ENCODE data around the gene FHOD3. TPM values are rescaled to one million over a fixed set of nuclear protein-coding genes. Genes with fewer than 3 reads are reported as not detected.

The FHOD3 gene
- total RNA-seq, 1 donor from 2014 or later: 16.3 TPM

DNA sequence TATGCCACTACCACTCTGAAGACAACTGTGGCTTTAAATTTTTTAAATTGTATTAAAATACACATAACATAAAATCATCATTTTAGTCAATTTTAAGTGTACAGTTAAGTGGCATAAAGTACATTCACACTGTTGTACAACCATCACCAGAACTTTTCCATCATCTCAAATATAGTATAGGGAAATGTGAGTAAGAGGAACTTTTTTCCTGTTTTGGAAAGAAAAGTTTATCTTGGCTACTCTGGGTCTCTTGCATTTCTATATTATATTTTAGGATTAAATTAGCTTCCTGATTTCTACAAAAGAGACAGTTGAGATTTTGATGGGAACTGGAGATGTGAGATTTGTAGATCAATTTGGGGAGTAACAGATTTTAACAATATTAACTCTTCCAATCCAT lies 528.0 kb downstream of the FHOD3 start:
- Mint-ChIP-seq H3K4me3 (no peak overlapping the region), H3K27me3 (ENCODE audit: low read depth) (no peaks in the 10 kb centered on the region), H3K9me3 (peaks cover 4% of the 10 kb centered on the region), H3K27ac (no peak overlapping the region), H3K4me1 (peaks cover 19% of the 10 kb centered on the region), H3K36me3 (peaks cover 27% of the 10 kb centered on the region)
- TF ChIP-seq, protein P1, sequence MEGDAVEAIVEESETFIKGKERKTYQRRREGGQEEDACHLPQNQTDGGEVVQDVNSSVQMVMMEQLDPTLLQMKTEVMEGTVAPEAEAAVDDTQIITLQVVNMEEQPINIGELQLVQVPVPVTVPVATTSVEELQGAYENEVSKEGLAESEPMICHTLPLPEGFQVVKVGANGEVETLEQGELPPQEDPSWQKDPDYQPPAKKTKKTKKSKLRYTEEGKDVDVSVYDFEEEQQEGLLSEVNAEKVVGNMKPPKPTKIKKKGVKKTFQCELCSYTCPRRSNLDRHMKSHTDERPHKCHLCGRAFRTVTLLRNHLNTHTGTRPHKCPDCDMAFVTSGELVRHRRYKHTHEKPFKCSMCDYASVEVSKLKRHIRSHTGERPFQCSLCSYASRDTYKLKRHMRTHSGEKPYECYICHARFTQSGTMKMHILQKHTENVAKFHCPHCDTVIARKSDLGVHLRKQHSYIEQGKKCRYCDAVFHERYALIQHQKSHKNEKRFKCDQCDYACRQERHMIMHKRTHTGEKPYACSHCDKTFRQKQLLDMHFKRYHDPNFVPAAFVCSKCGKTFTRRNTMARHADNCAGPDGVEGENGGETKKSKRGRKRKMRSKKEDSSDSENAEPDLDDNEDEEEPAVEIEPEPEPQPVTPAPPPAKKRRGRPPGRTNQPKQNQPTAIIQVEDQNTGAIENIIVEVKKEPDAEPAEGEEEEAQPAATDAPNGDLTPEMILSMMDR (IDR thresholded peaks at IDR 0.05; ENCODE audit: unreplicated experiment): no peak
- DNase-seq (ENCODE audit: low spot score in 2 of 2, unreplicated experiment in 2 of 2): no peak

DNA sequence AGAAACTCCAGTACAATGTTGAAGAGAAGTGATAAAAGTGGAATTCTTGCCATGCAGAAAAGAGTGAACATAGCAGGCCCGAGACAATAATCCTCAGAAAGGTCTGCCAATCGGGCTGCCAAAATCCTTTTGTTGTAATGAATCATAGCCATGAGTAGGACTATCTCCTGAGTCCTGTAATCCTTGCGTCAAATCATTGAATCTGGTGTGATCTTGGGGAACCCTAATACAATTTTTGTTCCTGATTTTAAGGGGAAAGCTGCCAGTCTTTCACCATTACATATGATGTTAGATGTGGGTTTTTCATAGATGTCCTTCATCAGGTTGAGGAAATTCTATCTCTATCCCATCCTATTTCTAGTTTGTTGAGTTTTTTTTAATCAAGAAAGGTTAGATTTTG lies 529.0 kb downstream of the FHOD3 start:
- no peak overlapping the region for H3K4me3 Mint-ChIP-seq
- peaks cover 25% of the 10 kb centered on the region for H3K36me3 Mint-ChIP-seq

DNA sequence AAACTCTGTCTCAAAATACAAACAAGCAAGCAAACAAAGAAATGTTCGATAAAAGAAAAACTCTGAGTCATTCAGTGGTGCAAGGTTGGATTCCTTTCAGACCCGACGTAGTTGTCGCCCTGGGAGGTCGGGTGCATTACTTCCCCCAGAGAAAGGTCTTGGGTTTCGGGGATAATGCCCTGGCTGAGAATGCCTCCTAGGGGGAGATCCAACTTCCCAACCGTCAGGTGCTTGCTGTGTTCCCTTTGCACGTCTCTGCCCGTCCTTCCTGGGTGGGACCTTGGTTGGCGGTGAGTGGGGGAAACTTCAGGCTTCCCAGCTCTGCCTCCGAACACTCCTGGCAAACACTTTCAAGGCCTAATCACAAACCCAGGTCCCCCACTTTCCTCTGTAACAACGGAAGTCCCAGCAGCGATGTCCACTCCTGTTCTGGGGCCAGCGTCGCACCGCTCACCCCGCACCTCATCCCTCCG lies 530.7 kb downstream of the FHOD3 start:
- H3K27me3 Mint-ChIP-seq (ENCODE audit: low read depth): no peaks in the 10 kb centered on the region
- H3K27ac Mint-ChIP-seq: peak overlapping the region; percentile 96

More for the DNA sequence above, 529.0 kb downstream of the FHOD3 start:
- no peak for DNase-seq (ENCODE audit: low spot score in 2 of 2, unreplicated experiment in 2 of 2)
- Mint-ChIP-seq H3K4me1 (peaks cover 25% of the 10 kb centered on the region), H3K27me3 (ENCODE audit: low read depth) (no peaks in the 10 kb centered on the region), H3K27ac (no peak overlapping the region), H3K9me3 (peaks cover 4% of the 10 kb centered on the region)
- TF ChIP-seq, protein P1 (IDR thresholded peaks at IDR 0.05; ENCODE audit: unreplicated experiment): no peak

DNA sequence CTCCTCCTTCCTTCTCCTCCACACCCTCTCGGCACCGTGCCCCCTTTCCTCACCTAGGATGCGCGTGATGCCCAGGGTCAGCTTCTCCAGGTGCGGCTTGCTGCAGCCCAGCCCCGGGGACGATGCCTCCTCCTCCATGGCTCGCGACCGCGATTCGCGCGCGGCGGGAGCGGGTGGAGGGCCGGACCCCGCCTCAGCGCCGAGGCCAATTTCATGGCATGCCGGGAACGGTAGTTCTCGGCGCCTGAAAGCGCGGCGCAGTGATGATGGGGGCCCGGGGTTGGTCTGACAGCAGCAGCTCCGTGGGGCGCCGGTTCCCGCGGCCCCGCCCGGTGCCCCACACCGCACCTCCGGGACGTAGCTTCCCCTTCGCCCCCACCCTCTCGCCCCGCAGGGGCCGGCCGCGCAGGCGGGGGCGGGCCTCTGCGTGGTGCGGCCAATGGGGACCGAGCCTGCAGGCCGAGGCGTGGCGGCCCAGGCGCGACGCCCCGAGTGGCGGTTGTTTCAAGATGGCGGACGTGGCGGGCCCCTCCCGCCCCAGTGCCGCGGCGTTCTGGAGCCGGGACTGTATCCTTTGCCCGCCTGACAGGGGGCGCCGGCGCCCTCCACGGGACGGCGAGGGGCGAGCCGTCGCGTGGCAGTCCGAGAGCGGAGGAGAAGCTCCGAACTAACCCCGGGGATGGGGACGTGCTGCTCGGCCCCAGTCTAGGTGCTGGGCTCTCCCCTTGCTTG lies 531.3 kb downstream of the FHOD3 start, which contains the start of the genes KIAA1328 and TPGS2:
Gene KIAA1328 (plus strand): TSS at position 498 of the 732 bp plus-strand sequence. CDS start 12 bp downstream, at position 510.
Gene TPGS2 (minus strand): TSS at position 373 of the 732 bp plus-strand sequence. CDS start 235 bp downstream, at position 138.
- peak; percentile 62 to 82 for DNase-seq (ENCODE audit: low spot score in 2 of 2, unreplicated experiment in 2 of 2)
- H3K4me1 Mint-ChIP-seq: peaks cover 26% of the 10 kb centered on the region
- TF ChIP-seq, protein P1 (IDR thresholded peaks at IDR 0.05; ENCODE audit: unreplicated experiment): no peak
- H3K36me3 Mint-ChIP-seq: peaks cover 16% of the 10 kb centered on the region
- H3K27ac Mint-ChIP-seq: peak within 1 kb of the TSS; percentile 96
- peaks cover 4% of the 10 kb centered on the region for H3K9me3 Mint-ChIP-seq
- H3K4me3 Mint-ChIP-seq: peak within 1 kb of the TSS; percentile 97
- H3K27me3 Mint-ChIP-seq (ENCODE audit: low read depth): no peaks in the 10 kb centered on the region

More for the DNA sequence above, 530.7 kb downstream of the FHOD3 start:
- Mint-ChIP-seq H3K4me3 (peak overlapping the region; percentile 97), H3K4me1 (peaks cover 26% of the 10 kb centered on the region), H3K36me3 (peaks cover 19% of the 10 kb centered on the region), H3K9me3 (peaks cover 4% of the 10 kb centered on the region)
- TF ChIP-seq, protein P1 (IDR thresholded peaks at IDR 0.05; ENCODE audit: unreplicated experiment): no peak
- DNase-seq (ENCODE audit: low spot score in 2 of 2, unreplicated experiment in 2 of 2): no peak

Other genes starting within 250 kb of the FHOD3 start
- 66.0 to 68.2 TPM (median 67.0 TPM) in 3 replicates for gene RPRD1A, start 230.2 kb upstream of the FHOD3 start, total RNA-seq
- 42.0 to 43.1 TPM (median 42.7 TPM) in 3 replicates for gene SLC39A6, start 168.4 kb upstream of the FHOD3 start, total RNA-seq
- 131 to 144 TPM (median 143 TPM) in 3 replicates for gene ELP2, start 167.8 kb upstream of the FHOD3 start, total RNA-seq
- 2.2 to 3.2 TPM (median 3.2 TPM) in 3 replicates for gene MOCOS, start 110.2 kb upstream of the FHOD3 start, total RNA-seq